ENCODE results near the gene HES4. TPM values are rescaled to one million over a fixed set of nuclear protein-coding genes. Genes with fewer than 3 reads are reported as not detected.
A peak's percentile ranks its signal among the peaks of the same experiment; 100 is the strongest.

Gene HES4
- total and polyA plus RNA-seq, 2 of the 13 experiments (the other 11 are each of a cell fraction or from before 2014, with no cell fraction given) = 8.8 to 10.6 TPM

GRCh38 chr1:999725-1000356 lies at the start of gene HES4 (continued):
- TF ChIP-seq HOMEZ (CRISPR knock-in tag; IDR thresholded peaks at IDR 0.05; ENCODE audit: low read depth) (no peak), ZNF740 (CRISPR knock-in tag; IDR thresholded peaks at IDR 0.05) (no peak), ZNF138 (CRISPR knock-in tag; IDR thresholded peaks at IDR 0.05; ENCODE audit: low read depth) (0 out of 2 replicates have a peak, but pooled peaks have one; percentile 7), ZXDC (CRISPR knock-in tag; IDR thresholded peaks at IDR 0.05) (0 out of 2 replicates have a peak, but pooled peaks have one; percentile 4), CBFB (CRISPR knock-in tag; IDR thresholded peaks at IDR 0.05) (0 out of 2 replicates have a peak, but pooled peaks have one; percentile 8), ZNF142 (CRISPR knock-in tag; IDR thresholded peaks at IDR 0.05) (0 out of 2 replicates have a peak, but pooled peaks have one; percentile 1), ZNF776 (CRISPR knock-in tag; IDR thresholded peaks at IDR 0.05) (no peak), SIN3A (IDR thresholded peaks at IDR 0.05; ENCODE audit: borderline replicate concordance, low read depth, low read length) (0 out of 2 replicates have a peak, but pooled peaks have one; percentile 22), SP5 (CRISPR knock-in tag; IDR thresholded peaks at IDR 0.05; ENCODE audit: borderline replicate concordance, low read depth) (peak; percentile 55), ZNF329 (CRISPR knock-in tag; IDR thresholded peaks at IDR 0.05; ENCODE audit: low read depth) (no peak), SAP130 (CRISPR knock-in tag; IDR thresholded peaks at IDR 0.05; ENCODE audit: low read depth) (0 out of 2 replicates have a peak, but pooled peaks have one; percentile 46), WIZ (CRISPR knock-in tag; IDR thresholded peaks at IDR 0.05) (no peak), ZNF281 (CRISPR knock-in tag; IDR thresholded peaks at IDR 0.05; ENCODE audit: borderline replicate concordance) (peak; percentile 43; the same call in 1 of the 2 replicates), ZNF446 (CRISPR knock-in tag; IDR thresholded peaks at IDR 0.05) (0 out of 2 replicates have a peak, but pooled peaks have one; percentile 19), ZSCAN21 (CRISPR knock-in tag; IDR thresholded peaks at IDR 0.05; ENCODE audit: borderline replicate concordance) (0 out of 2 replicates have a peak, but pooled peaks have one; percentile 15)

Data from HepG2 (cell line).